Measurements from ENCODE around the gene PITPNM3.

PITPNM3 gene

GRCh38 chr17:6571452-6571781 is 15.1 kb upstream of the PITPNM3 start:
- TF ChIP-seq CTCF (IDR thresholded peaks at IDR 0.05; ENCODE audit: control extremely low read depth, extremely low read depth, low read depth, missing control alignments) = no peak
- ChIA-PET CTCF (no interaction called here), POLR2A (no interaction called here)
- no peak for DNase-seq (ENCODE audit: extremely low spot score)

DNA sequence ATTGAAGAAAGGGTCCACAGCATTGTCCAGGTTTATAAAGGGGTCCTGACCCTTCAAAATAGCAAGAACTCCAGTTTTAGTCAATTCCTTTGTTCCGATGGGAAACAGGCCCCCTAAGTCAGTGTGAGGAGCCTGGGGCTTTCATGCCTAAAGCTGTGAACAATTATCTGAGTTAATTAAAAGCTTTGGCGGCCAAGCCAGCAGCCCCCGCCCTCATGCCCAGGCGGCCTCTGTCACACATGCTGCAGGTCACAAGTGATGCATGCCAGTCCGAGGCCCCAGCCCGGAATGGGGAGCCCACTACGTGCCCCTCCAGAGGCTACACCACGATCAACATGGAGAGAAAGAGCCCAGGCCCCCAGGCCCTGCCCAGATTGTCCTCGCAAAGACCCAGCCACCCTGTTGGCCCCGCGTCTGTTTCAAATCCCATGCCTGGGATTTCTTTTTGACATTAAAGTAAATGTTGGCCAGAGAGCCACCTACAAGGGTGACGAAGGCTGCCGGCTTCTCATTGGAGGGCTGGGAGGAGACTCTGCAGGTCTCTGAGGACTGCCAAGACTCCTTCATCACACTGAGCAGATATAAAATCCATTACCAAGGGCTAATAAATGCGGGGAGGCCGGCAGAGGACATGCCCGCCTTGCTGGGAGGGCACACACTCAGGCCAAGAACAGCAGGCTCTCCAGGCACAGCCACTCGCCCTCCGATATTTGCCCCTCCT is 14.5 kb upstream of the PITPNM3 start:
- no peak for TF ChIP-seq CTCF (IDR thresholded peaks at IDR 0.05; ENCODE audit: control extremely low read depth, extremely low read depth, low read depth, missing control alignments)
- POLR2A ChIA-PET = no interaction called here

GRCh38 chr17:6569370-6570285 is 13.3 kb upstream of the PITPNM3 start:
- CTCF ChIA-PET = no interaction called here
- DNase-seq (ENCODE audit: extremely low spot score) = peak; percentile 14
- no peak for TF ChIP-seq CTCF (IDR thresholded peaks at IDR 0.05; ENCODE audit: control extremely low read depth, extremely low read depth, low read depth, missing control alignments)
- POLR2A ChIA-PET = no interaction called here

More for the DNA sequence above, 14.5 kb upstream of the PITPNM3 start:
- no peak for DNase-seq (ENCODE audit: extremely low spot score)
- CTCF ChIA-PET = no interaction called here

DNA sequence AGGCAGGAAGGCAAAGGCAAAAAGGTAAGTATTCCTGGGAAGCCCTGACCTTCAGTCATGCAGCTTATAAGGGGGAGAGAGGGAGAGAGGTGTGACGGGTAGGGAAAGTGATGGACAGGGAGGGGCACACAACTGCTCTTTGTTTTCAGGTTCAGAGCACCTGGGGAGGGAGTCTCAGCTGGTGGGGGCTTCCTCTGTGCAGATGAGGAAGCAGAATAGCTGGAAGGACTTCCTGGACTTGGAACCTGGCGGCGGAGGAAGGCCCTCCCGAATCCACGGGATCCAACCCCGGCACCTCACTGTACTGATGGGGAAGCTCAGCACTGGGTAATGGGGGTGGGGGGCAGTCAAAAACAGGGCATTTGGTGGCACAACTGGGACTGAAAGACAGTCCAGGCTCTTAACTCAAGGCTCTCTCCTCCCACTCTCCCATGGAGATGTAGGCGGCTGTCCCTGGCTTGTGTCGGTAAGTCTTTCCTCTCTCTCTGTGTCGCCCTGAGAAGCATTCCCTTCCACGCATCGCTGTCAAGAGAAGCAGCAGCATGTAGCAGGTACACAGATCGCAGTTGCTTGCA is 11.9 kb upstream of the PITPNM3 start:
- POLR2A ChIA-PET = no interaction called here
- TF ChIP-seq CTCF (IDR thresholded peaks at IDR 0.05; ENCODE audit: control extremely low read depth, extremely low read depth, low read depth, missing control alignments) = no peak
- no peak for DNase-seq (ENCODE audit: extremely low spot score)
- CTCF ChIA-PET = no interaction called here

GRCh38 chr17:6567528-6568183 is 11.3 kb upstream of the PITPNM3 start:
- no peak for TF ChIP-seq CTCF (IDR thresholded peaks at IDR 0.05; ENCODE audit: control extremely low read depth, extremely low read depth, low read depth, missing control alignments)
- POLR2A ChIA-PET = no interaction called here
- DNase-seq (ENCODE audit: extremely low spot score) = peak; percentile 8
- CTCF ChIA-PET = interaction anchor here (1.3 kb wide), 1 partner anchor 9 kb away, joined by 3 read pairs; no protein-coding TSS in a partner anchor

DNA sequence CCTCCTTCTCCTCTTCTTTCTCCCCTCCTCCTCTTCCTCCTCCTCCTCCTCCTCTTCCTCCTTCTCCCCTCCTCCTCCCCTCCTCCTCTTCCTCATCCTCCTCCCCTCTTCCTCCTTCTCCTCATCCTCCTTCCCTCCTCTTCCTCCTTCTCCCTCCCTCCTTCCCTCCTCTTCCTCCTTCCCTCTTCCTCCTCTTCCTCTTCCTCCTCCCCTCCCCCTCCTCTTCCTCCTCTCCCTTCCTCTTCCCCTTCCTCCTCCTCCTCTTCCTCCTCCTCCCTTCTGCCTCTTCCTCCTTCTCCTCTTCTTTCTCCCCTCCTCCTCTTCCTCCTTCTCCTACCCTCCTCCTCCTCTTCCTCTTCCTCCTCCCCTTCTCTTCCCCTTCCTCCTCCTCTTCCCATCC is 5.1 kb upstream of the PITPNM3 start:
- no peak for TF ChIP-seq CTCF (IDR thresholded peaks at IDR 0.05; ENCODE audit: control extremely low read depth, extremely low read depth, low read depth, missing control alignments)
- DNase-seq (ENCODE audit: extremely low spot score) = no peak
- CTCF ChIA-PET = no interaction called here
- POLR2A ChIA-PET = no interaction called here

Data from GM10248 (cell line).